Neural cell (in vitro differentiated cells): ENCODE measurements around the gene PRLH. TPM values are rescaled to one million over a fixed set of nuclear protein-coding genes. Genes with fewer than 3 reads are reported as not detected.

ENCODE experiments used
- H2AFZ ChIP-seq: fragments of 200-600, 300-800 bp; sonication (generic), shearing (Covaris generic); 2 replicates; pipeline ENCODE4 v1.6.0; 2014; ENCODE audit warnings: low read depth, mild to moderate bottlenecking, antibody characterized with exemption, low read length, moderate library complexity
- H3F3A ChIP-seq: fragments of 200-600 bp; shearing (Covaris generic); 2 replicates; pipeline ENCODE4 v1.6.1; 2016; ENCODE audit warnings: mild to moderate bottlenecking, moderate library complexity, mixed read lengths, antibody characterized with exemption, low read length; ENCODE audit not compliant: insufficient read depth, poor library complexity, severe bottlenecking
- H3K27ac ChIP-seq: fragments of 200-600, 300-800 bp; sonication (generic), shearing (Covaris generic); 2 replicates; pipeline ENCODE4 v1.5.1; 2014; ENCODE audit warnings: mild to moderate bottlenecking, low read length, moderate library complexity
- H3K27me3 ChIP-seq: fragments of 300-800, 200-600 bp; sonication (generic), shearing (Covaris generic); 2 replicates; pipeline ENCODE4 v1.6.0; 2014; ENCODE audit warnings: mild to moderate bottlenecking, low read depth, low read length, moderate library complexity; ENCODE audit not compliant: insufficient read depth
- H3K36me3 ChIP-seq: fragments of 300-800, 200-600 bp; sonication (generic), shearing (Covaris generic); 2 replicates; pipeline ENCODE4 v1.5.1; 2014; ENCODE audit warnings: mild to moderate bottlenecking, antibody characterized with exemption, low read length, moderate library complexity; ENCODE audit not compliant: insufficient read depth
- H3K4me2 ChIP-seq: fragments of 300-800, 200-600 bp; sonication (generic), shearing (Covaris generic); 2 replicates; pipeline ENCODE4 v1.6.0; 2014; ENCODE audit warnings: mild to moderate bottlenecking, low read length
- H3K4me3 ChIP-seq: fragments of 300-800, 200-600 bp; sonication (generic), shearing (Covaris generic); 2 replicates; pipeline ENCODE4 v1.5.1; 2014; ENCODE audit warnings: mild to moderate bottlenecking, low read length, moderate library complexity
- H3K79me2 ChIP-seq: fragments of 200-600 bp; shearing (Covaris generic); replicated peaks from 2 replicates; pipeline ENCODE4 v1.6.0; 2014; ENCODE audit warnings: mild to moderate bottlenecking, low read length, moderate library complexity; ENCODE audit not compliant: insufficient read depth
- H3K9ac ChIP-seq: fragments of 300-800, 200-600 bp; sonication (generic), shearing (Covaris generic); 2 replicates; pipeline ENCODE4 v1.6.1; 2016; ENCODE audit warnings: mild to moderate bottlenecking, low read length, mixed read lengths
- H3K9me2 ChIP-seq: fragments of 200-600 bp; shearing (Covaris generic); 2 replicates; pipeline ENCODE4 v1.6.1; 2016; ENCODE audit warnings: mild to moderate bottlenecking, low read length, mixed read lengths; ENCODE audit not compliant: insufficient read depth
- H3K9me3 ChIP-seq: fragments of 200-600, 300-800 bp; sonication (generic), shearing (Covaris generic); 2 replicates; pipeline ENCODE4 v1.6.1; 2016; ENCODE audit warnings: mild to moderate bottlenecking, mixed run types, low read length, moderate library complexity, mixed read lengths
- H4K20me1 ChIP-seq: fragments of 200-600 bp; shearing (Covaris generic); 2 replicates; pipeline ENCODE4 v1.6.1; 2016; ENCODE audit warnings: mild to moderate bottlenecking, mixed run types; ENCODE audit not compliant: insufficient read depth
- EP300 ChIP-seq: fragments of 450-650 bp; conservative IDR thresholded peaks from 2 replicates; pipeline ENCODE4 v1.6.1; 2014; ENCODE audit warnings: antibody characterized with exemption, mild to moderate bottlenecking, moderate library complexity; ENCODE audit not compliant: poor library complexity, severe bottlenecking
- EZH2 ChIP-seq: fragments of 200-600, 300-800 bp; shearing (Covaris generic), sonication (generic); IDR thresholded peaks from 2 replicates; pipeline ENCODE4 v1.6.1; 2014; ENCODE audit warnings: antibody characterized with exemption, low read length, borderline replicate concordance, mild to moderate bottlenecking; ENCODE audit not compliant: insufficient read depth, poor library complexity, severe bottlenecking
- MXI1 ChIP-seq: fragments of 450-650 bp; conservative IDR thresholded peaks from 2 replicates; pipeline ENCODE4 v1.6.1; 2014; ENCODE audit warnings: antibody characterized with exemption, mild to moderate bottlenecking; ENCODE audit not compliant: poor library complexity, severe bottlenecking
- POLR2AphosphoS5 ChIP-seq: IDR thresholded peaks from 2 replicates; pipeline ENCODE4 v1.6.1; 2012
- RAD21 ChIP-seq: fragments of 450-650 bp; conservative IDR thresholded peaks from 2 replicates; pipeline ENCODE4 v1.6.1; 2014; ENCODE audit warnings: antibody characterized with exemption, mild to moderate bottlenecking, moderate library complexity
- SMC3 ChIP-seq: fragments of 450-650 bp; conservative IDR thresholded peaks from 2 replicates; pipeline ENCODE4 v1.6.1; 2014; ENCODE audit warnings: antibody characterized with exemption, mild to moderate bottlenecking, moderate library complexity; ENCODE audit not compliant: poor library complexity
- TAF1 ChIP-seq: IDR thresholded peaks from 2 replicates; pipeline ENCODE4 v1.6.1; 2012; ENCODE audit warnings: low read depth
- polyA plus RNA-seq: library from polyadenylated mRNA; depleted of rRNA; stranded (reverse); fragments of >200 nt; gene quantifications from 2 replicates; pipeline ENCODE4 v1.2.3, GENCODE V29; 2014
- TF ChIP-seq, protein P1 (sequence below): fragments of 450-650 bp; IDR thresholded peaks from 2 replicates; pipeline ENCODE4 v1.5.1; 2014; ENCODE audit warnings: antibody characterized with exemption, mild to moderate bottlenecking, moderate library complexity; ENCODE audit not compliant: poor library complexity, severe bottlenecking
- TF ChIP-seq, protein P2 (sequence below): IDR thresholded peaks from 2 replicates; pipeline ENCODE4 v1.6.1; 2012; ENCODE audit warnings: borderline replicate concordance

Gene PRLH
- polyA plus RNA-seq, 1 donor from 2014 or later: not detected

- Histone ChIP-seq H3K9ac (no peak overlapping the region), H3K9me3 (no peaks in the 10 kb centered on the region), H4K20me1 (no peaks in the 10 kb centered on the region), H3K27me3 (no peaks in the 10 kb centered on the region), H3K4me2 (no peak overlapping the region), H3K4me3 (no peak overlapping the region), H3F3A (no peaks in the 10 kb centered on the region), H2AFZ (no peak overlapping the region), H3K36me3 (no peaks in the 10 kb centered on the region), H3K27ac (no peak overlapping the region), H3K79me2 (no peaks in the 10 kb centered on the region), H3K9me2 (no peaks in the 10 kb centered on the region)
- TF ChIP-seq RAD21 (no peak), EP300 (no peak), POLR2AphosphoS5 (no peak), EZH2 (no peak)
- TF ChIP-seq, protein P1, sequence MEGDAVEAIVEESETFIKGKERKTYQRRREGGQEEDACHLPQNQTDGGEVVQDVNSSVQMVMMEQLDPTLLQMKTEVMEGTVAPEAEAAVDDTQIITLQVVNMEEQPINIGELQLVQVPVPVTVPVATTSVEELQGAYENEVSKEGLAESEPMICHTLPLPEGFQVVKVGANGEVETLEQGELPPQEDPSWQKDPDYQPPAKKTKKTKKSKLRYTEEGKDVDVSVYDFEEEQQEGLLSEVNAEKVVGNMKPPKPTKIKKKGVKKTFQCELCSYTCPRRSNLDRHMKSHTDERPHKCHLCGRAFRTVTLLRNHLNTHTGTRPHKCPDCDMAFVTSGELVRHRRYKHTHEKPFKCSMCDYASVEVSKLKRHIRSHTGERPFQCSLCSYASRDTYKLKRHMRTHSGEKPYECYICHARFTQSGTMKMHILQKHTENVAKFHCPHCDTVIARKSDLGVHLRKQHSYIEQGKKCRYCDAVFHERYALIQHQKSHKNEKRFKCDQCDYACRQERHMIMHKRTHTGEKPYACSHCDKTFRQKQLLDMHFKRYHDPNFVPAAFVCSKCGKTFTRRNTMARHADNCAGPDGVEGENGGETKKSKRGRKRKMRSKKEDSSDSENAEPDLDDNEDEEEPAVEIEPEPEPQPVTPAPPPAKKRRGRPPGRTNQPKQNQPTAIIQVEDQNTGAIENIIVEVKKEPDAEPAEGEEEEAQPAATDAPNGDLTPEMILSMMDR: no peak
- TF ChIP-seq, protein P2, sequence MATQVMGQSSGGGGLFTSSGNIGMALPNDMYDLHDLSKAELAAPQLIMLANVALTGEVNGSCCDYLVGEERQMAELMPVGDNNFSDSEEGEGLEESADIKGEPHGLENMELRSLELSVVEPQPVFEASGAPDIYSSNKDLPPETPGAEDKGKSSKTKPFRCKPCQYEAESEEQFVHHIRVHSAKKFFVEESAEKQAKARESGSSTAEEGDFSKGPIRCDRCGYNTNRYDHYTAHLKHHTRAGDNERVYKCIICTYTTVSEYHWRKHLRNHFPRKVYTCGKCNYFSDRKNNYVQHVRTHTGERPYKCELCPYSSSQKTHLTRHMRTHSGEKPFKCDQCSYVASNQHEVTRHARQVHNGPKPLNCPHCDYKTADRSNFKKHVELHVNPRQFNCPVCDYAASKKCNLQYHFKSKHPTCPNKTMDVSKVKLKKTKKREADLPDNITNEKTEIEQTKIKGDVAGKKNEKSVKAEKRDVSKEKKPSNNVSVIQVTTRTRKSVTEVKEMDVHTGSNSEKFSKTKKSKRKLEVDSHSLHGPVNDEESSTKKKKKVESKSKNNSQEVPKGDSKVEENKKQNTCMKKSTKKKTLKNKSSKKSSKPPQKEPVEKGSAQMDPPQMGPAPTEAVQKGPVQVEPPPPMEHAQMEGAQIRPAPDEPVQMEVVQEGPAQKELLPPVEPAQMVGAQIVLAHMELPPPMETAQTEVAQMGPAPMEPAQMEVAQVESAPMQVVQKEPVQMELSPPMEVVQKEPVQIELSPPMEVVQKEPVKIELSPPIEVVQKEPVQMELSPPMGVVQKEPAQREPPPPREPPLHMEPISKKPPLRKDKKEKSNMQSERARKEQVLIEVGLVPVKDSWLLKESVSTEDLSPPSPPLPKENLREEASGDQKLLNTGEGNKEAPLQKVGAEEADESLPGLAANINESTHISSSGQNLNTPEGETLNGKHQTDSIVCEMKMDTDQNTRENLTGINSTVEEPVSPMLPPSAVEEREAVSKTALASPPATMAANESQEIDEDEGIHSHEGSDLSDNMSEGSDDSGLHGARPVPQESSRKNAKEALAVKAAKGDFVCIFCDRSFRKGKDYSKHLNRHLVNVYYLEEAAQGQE: no peak
Measured at GRCh38 chr2:237534380-237534779, 32.0 kb upstream of the PRLH start.

GRCh38 chr2:237535385-237536082 lies 30.8 kb upstream of the PRLH start:
- Histone ChIP-seq H3K9me2 (no peaks in the 10 kb centered on the region), H3K36me3 (no peaks in the 10 kb centered on the region), H3K9ac (no peak overlapping the region), H3K27ac (no peak overlapping the region), H4K20me1 (no peaks in the 10 kb centered on the region), H2AFZ (no peak overlapping the region), H3K79me2 (no peaks in the 10 kb centered on the region), H3K27me3 (no peaks in the 10 kb centered on the region), H3K4me3 (no peak overlapping the region), H3K4me2 (no peak overlapping the region), H3K9me3 (no peaks in the 10 kb centered on the region), H3F3A (no peaks in the 10 kb centered on the region)
- TF ChIP-seq SMC3 (no peak), MXI1 (no peak), RAD21 (no peak), EZH2 (no peak), TAF1 (no peak), EP300 (no peak), POLR2AphosphoS5 (no peak)
- TF ChIP-seq, protein P2: no peak
- TF ChIP-seq, protein P1: no peak
